GM19324 (cell line): Measurements from ENCODE around the gene FMR1.

Source experiments
- ATAC-seq: cut with Tn5 transposase; IDR thresholded peaks from one replicate; pipeline ENCODE4 v1.9.1; 2021; ENCODE audit warnings: mild to moderate bottlenecking, moderate library complexity; ENCODE audit not compliant: unreplicated experiment, low FRiP score

Gene FMR1

GRCh38 chrX:147914591-147914990 is 2.9 kb downstream of the FMR1 start:
- no peak for ATAC-seq

DNA sequence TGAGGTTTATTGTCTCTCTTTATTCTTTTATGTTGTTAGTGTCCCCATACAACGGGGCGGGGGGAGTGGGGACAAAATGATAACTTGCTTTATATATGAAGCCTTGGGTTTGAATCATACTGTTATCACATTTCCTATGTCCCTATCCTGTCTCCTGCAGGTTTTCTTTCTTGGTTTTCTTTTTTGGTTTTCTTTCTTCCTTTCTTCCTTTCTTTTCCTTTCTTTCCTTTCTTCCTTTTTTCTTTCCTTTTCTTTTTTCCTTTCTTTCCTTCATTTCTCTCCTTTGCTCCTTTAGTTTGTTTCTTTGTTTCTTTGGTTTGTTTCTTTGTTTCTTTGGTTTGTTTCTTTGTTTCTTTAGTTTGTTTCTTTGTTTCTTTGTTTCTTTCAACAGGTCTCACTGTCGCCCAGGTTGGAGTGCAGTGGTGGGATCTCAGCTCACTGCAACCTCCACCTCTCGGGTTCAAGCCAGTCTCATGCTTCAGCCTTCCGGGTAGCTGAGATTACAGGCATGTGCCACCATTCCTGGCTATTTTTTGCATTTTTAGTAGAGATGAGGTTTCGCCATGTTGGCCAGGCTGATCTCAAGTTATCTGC is 4.8 kb downstream of the FMR1 start:
- ATAC-seq = no peak

DNA sequence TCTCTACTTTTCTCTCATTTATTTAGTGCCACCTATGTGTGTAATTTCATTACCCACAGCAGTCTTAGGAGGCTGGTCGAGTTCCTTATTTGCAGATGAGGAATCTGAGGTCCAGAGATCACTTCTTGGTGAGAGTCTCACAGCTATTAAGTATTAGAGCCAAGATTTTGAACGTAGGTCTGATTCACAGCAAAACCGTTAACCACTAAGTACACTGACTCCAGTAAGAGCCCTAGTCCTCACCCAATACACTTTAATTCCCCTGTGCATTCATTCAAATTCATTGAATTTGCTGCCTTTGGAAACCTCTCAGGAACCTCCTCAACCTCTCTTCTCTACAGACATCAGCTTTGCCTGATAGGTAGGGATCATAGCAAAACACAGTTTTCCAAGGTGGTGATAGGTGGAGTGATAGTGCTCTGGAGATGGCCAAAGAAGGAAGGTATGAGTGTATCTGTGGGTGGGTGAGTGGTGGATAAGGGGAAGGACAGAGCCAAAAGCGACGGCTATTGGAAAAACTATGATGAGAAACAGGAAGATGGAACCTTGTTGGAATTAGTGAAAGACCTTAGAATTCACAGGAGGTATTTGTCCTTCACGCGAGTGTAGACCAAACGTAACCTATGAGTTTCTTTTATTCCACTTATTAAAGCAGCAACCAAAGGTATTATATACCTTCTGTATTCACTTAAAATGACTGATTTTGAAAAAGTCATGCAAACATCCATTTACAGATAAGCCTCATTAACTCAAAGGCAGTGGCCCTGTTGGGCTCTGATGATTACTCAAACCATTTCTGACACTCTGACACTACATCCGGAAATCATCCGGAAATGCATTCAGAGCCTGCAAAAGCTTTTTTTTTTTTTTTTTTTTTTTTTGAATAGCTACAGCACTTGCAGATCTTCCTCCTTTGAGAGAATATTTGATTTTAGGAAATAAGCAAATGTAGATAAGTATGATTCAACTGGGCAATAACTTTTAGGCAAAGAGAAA is 6.3 kb downstream of the FMR1 start:
- ATAC-seq = peak; percentile 71

DNA sequence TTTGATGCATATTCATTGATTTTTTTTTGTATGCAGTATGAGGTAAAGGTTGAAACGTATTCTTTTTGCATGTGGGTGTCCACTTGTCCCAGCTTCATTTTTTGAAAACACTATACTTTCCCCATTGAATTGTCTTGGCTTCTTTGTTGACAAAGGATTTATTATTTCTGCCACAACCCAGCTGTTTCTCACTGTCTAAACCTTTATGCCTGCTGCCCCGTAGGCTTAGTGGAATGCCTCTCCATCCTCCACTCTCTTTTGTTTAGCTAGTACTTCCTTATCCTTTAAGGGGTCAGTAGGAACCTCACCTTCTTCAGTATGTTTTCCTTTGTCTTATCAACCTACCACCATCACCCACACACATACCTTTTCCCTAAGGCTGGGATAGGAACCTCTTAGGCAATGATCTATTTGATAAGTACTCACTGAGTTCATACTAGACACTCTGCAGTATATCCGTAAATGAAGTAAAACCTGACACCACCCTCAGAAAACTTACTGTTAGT is 8.5 kb downstream of the FMR1 start:
- ATAC-seq = no peak

DNA sequence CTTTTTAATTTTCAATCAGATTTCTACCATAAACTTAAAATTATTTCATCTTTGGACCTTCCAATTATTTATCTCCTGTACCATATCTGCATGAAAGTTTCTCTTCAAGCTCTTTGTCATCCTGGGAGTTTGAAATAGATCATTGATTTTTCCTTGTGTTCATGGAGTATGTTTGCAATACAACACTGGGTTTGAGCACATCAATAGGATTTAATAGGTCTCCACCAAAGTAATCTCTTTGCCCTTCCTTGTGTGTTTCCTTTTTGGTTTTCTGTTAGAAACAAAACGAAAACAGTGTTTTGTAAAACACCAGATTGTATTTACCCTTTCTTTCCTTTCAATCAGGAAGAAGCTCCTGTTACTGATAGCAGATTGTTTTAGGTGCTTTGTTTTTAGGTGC is 11.9 kb downstream of the FMR1 start:
- no peak for ATAC-seq

DNA sequence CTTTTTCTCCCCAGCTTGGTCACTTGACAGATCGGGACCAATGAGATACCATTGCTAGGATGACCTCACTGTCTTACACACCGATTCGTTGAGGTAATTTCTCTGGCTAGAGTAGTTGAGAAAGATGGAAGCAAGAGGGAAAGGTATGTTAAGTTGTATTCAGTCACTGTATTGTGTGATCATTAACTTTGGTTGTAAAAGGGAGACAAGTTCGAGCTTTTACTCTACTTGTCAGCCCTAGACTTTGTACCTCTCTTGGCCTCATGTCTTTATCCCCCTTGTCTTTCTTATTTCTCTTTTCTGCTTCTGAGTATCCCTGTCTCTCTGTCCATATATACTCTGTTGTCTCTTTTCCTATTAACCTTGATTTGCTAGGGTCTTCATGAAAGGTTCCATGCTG is 15.5 kb downstream of the FMR1 start:
- ATAC-seq = no peak

- ATAC-seq = no peak
Measured at GRCh38 chrX:147933815-147934214, 22.1 kb downstream of the FMR1 start.

DNA sequence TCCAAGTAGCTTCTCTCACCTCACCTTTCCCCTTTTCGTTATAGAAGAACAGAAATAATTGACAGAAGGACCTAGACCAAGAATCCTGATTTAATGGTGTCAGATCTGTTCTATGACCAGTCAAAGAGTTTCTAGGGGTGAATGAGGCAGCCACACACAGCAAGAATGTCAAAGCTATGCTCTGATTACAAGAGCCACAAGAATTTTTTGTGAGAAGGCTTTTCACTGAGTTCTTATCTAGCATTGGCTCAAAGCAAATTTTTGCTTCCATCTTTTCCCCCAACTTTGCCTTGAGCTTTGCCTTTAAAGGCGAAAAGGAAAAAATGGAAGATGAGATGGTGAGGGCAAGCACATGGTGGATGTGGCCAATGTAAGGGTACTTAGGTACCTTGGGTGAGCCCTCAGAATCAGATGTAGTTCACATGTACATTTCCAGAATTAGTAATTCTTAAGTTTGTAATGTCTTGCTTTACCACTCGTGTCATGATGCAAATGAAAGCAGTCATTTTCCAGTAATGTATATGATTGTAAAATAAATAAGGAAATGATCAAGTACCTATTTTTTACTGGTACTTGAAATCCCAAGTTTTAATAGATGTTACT is 23.5 kb downstream of the FMR1 start:
- ATAC-seq = no peak

- no peak for ATAC-seq
Measured at GRCh38 chrX:147945286-147945685, 33.6 kb downstream of the FMR1 start.

DNA sequence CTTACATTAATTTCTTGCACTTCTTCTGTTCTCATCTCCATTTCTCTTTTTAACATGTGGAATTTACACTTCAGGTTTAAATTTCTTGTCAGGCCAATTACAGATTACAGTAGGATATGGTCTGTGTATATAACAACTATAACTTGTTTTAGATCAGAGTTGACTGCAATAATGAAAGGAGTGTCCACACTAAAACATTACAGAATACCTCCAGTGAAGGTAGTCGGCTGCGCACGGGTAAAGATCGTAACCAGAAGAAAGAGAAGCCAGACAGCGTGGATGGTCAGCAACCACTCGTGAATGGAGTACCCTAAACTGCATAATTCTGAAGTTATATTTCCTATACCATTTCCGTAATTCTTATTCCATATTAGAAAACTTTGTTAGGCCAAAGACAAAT is 36.8 kb downstream of the FMR1 start:
- ATAC-seq = no peak

- no peak for ATAC-seq
Measured at GRCh38 chrX:147950352-147950751, 38.6 kb downstream of the FMR1 start.

DNA sequence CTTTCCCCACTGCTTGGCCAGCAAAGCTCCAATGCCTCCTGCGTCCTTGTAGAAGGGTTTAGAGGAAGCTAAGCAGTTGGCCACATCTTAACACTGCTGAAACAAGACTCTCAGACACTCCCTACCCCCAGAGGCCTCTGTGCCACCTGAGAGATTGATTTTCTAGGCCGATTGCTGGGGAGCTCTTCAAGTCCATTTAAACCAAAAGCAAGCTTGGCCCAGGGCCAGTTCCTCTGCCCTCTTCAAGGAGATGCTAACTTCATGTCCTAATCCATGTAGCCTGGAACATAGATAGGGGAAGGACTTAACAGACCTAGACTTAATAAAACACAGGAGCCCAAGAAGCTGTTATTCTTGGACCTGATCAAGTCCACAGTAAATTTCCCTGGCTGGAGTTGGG is 42.3 kb downstream of the FMR1 start:
- no peak for ATAC-seq

DNA sequence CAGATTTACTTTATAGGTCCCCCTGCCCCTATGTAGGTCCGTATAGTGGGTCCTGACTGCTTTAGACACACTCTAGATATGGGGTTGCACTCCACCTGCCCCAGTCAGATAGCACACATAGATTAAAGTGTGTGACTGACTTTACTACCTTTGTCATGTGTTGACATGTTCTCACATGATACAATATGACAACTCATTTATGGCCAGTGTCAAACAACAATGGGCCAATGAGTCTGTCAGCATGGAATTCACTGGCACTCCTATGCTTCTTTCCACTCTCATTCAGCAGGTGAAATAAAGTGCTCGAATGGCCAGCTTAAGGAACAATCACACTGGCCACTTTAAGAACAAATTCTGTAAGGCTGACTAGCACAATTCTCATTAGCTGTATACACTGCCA is 45.6 kb downstream of the FMR1 start:
- ATAC-seq = no peak

- no peak for ATAC-seq
Measured at GRCh38 chrX:147958291-147958690, 46.6 kb downstream of the FMR1 start.

DNA sequence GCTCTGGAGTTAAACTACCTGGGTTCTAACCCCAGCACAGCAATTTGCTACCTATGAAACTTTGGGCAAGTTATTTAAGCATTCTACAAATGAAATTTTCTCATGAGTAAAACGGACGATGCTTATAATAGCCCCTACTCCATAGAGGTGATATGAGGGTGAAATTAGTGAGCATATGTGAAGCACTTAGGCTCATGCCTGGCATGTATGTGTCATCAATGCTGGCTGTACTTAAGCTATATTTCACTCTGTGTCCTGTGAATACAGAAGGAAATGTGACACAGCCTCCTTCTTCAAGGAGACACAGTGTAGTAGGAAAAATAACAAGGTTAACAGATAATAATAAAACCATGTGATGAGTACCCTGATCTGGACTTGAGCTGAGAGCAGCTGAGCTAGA is 49.0 kb downstream of the FMR1 start:
- ATAC-seq = no peak

DNA sequence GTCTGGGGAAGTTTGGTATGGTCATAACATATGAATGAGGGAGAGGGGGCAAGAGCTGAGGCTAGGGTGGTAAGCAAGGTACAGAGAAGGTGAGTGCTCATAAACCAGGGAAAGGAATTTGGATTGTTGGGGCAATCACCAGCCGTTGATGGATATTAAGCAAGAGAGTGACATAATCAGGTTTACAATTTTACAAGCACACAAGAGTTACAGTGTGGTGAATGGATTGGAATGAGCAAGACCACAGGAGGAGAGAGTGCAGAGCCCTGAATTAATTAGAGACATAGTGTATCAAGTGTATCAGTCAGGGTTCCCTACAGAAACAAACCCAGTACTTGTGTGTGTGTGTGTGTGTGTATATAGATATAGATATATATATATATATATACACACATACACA is 50.8 kb downstream of the FMR1 start:
- ATAC-seq = no peak

DNA sequence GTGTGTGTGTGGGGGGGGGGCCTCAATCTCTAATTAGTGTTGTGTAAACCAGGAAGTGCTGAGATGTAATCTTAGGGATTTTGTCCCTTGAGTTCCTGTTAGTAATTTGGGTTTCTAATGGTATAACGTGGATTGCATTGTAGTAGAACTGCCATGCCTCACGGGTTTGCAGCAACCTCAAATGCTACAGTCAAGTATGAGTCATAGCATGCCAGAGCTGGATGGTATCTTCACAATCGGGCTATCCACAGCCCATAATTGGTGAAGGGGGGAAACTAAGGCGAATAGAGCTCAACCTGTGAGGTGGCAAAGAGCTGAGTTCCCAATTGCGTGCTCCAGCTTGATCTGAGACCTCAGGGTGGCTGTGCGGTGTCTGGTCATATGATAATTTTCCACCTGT is 67.2 kb downstream of the FMR1 start:
- ATAC-seq = no peak

DNA sequence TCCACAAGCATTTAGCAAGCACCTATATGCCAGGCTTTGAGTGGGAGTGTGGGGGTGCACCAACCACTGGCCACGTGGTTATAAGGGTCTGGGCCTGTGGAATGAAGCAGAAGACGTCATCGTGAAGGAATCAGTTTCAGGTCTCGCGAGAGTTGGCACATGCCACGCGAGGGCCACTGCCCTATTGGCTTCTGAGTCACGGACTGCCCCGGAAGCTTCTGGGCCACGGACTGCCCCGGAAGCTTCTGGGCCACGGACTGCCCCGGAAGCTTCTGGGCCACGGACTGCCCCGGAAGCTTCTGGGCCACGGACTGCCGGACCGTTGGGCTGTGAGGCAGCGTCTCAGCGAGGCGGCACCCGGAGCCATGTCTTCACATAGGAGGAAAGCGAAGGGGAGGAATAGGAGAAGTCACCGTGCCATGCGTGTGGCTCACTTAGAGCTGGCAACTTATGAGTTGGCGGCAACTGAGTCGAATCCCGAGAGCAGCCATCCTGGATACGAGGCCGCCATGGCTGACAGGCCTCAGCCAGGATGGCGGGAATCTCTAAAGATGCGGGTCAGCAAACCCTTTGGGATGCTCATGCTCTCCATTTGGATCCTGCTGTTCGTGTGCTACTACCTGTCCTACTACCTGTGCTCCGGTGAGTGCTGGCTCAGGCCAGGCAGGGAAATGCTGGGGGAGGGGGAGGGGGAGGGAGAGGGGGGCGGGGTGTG is 69.5 kb downstream of the FMR1 start, which contains the start of gene FMR1NB:
FMR1NB (plus strand) TSS at position 300 of the 715 bp plus-strand sequence; CDS start at position 366, 66 bp downstream.
- no peak for ATAC-seq
